ENCODE data around the gene GALNT2.

GALNT2 gene

DNA sequence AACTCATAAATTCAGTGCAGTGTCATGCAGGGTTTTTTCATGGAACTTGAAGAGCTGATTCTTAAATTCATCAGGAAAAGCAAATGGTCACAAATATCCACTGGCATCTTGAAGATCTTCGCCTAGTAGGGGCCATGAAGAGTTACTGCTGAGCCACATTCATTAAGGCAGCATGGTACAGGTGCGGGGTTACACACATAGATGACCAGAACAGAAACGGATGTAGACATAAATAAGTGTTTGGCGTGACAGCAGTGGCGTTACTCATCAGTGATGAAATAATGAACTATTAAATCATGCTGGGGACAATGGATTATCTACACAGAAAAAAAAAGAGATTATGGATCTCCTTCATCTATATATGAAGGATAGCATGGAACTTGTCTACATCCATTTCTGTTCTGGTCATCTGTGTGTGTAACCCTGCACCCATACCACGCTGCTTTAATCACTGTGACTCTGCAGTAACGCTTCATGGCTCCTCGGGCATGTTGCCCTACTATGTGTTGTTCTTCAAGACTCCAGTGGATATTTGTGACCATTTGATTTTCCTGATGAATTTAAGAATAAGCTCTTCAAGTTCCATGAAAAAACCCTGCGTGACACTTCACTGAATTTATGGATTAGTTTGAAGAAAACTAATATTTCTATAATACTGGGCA lies 161.3 kb downstream of the GALNT2 start:
- no peak for DNase-seq (ENCODE audit: low read depth in 1 of 2, low spot score in 1 of 2)

DNA sequence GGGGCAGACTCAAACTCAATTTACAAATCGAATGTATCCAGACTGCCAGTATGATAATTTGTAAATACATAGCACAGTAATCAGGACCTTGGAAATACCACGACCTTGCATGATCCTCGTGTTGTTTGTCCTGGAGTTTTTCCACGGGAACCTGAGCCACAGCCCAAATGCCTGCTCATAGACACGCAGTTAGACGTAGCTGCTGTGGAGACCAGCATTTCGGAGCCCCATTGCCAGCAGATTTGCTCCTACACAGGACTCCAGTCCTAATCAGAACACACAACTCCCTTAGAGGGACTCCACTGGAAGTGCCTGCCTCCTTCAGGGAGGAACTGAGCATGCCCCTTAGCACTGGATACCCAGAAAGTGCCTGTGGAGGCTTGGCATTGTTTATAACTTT lies 163.2 kb downstream of the GALNT2 start:
- DNase-seq (ENCODE audit: low read depth in 1 of 2, low spot score in 1 of 2): no peak

DNA sequence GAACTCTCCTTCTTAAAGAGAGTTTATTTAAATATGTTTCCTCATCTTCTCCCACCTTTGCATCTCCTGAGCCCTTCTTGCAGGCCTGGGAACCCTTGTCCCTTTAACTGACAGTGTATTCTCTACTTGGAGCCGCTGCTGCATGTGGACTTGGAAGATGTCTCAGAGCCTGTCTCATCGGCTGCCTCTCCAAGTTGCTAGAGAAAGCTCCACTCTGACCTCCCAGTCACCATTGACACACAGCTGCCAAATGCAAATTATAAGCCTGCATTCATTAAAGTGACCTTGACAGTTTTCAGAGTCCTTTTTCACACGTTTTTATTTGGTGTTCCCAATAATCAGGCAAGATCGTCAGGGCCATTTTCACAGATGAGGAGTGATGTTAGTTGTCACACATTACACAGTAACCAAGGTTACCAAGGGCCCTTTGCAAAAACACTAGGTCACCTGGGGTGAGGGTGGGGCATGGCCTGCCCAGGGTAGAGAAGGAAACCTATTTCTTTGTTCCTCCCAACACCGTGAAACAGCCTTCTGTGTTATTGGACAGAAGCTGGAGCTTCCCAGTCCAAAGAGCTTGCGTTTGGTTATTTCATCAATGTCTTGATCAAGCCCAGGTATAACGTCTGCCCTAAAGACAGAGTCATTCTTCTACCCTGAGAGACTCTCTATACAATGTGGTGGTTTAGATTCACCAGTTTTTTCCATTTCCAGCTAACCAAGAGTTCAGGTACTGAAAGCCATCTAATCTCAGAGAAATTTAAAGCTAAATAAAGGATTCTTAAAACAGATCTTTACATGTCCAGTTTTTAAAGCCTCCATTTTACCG lies 164.1 kb downstream of the GALNT2 start:
- no peak for DNase-seq (ENCODE audit: low read depth in 1 of 2, low spot score in 1 of 2)

DNA sequence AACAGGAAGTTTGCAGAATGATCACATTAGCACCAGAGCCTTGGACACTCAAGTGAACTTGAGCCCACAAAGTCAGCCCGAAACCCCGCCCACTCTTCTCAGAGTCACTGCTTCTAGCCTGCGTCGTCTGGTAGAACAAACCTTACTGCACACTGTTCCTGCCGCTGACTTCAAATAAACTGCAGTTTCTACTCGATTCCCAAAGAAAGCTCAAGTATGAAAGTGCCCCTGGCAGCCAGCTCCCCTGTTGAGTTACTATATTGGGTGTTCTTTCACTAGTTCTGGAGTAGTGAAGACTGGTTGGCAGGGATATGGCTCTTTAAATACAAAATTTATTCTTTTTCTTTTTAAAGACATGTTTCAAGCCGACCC lies 164.7 kb downstream of the GALNT2 start:
- no peak for DNase-seq (ENCODE audit: low read depth in 1 of 2, low spot score in 1 of 2)

DNA sequence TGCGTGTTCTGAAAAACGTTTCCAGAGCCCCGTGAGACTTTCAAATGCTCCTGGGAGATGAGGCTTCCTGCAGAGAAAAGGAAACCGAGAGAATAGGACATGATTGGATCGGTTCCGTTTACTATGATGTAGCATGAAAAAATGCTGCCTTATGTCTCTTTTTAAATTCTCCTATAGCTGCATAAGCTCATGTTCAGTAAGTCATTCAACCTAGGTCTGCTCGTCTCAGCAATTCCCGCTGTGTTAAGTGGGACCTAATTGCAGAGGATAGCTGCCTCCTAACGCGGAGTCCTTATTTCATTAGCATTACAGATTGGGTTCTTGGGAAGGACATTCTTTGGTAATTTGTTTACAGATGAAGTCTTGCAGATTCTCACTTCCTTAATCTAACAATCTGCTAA lies 165.3 kb downstream of the GALNT2 start:
- no peak for DNase-seq (ENCODE audit: low read depth in 1 of 2, low spot score in 1 of 2)

DNA sequence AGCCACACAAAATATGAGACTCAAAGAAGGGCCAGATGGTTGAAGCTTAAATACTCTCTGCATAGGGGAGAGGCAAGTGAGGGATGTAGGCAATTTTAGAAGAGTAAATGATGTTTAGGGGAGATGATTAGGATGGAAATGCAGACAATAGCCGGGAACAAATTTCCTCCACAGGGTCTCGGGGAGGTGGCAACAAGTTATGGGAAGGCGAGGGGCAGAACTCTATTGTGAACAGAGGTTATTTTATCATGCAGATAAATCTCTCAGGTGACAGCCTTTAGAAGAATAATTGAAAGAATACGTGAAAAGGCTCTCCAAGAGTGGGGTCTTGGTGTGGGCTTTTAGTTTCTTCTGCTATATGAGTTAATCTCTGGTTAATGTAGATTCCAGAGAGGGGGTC lies 166.7 kb downstream of the GALNT2 start:
- no peak for DNase-seq (ENCODE audit: low read depth in 1 of 2, low spot score in 1 of 2)

DNA sequence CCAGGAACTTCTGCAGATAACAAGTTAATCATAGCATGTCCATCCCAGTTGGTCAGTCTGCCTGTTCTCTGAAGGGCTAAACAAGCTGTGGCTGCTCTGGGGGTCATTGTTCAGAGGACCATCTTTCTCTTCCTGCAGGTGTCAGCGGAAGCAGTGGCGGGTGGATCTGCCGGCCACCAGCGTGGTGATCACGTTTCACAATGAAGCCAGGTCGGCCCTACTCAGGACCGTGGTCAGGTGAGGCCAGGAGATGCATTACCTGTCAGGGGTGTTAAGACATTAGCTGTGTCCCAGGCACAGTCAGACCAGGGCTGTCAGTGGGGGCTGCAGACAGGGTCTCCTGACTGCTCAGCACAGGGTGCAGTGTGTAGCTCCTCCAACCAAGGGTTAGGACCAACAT lies 168.8 kb downstream of the GALNT2 start:
- no peak for DNase-seq (ENCODE audit: low read depth in 1 of 2, low spot score in 1 of 2)

DNA sequence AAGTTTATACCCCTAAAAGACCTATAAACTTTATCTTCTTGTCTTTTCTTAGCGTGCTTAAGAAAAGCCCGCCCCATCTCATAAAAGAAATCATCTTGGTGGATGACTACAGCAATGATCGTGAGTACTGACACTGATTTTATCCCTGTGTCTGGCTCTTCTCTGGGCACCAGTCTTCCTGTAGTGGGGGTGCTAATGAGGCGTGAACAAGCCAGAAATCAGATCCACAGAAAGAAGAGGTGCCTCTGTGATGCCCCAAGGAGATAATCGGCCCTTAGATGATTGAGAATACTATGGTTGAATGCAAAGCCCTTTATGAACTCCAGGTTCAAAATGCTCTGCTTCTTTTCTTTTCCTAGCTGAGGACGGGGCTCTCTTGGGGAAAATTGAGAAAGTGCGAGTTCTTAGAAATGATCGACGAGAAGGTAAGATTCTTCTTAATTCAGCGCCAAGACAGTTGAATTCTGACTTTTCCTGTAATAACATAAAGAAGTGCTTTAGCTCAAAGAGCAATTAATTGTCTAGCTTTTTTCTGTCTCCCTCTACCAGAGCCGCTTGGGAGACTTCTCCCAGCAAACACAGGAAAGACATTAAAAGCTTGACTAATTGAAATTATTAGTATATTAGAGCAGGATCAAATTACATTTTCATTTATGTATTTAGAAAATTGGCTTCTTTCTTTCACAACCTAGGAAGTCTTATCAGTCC lies 169.4 kb downstream of the GALNT2 start:
- no peak for DNase-seq (ENCODE audit: low read depth in 1 of 2, low spot score in 1 of 2)

DNA sequence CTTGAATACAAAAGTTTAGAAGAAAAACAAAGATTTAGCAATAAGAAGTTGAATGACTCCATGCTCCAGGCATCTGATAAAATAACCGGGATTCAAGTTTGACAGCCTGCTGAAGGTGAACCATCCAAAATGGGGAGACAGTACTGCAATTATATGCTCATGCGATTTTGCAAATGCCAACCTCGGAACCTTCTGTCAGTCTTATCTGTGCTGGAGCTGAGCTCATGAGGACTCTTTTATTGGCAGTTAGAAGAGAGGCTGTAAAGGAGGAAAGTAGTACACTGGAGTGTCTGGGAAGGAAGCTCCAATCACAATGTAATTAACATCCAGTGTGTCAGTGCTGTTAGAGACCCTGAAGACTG lies 170.0 kb downstream of the GALNT2 start:
- no peak for DNase-seq (ENCODE audit: low read depth in 1 of 2, low spot score in 1 of 2)

DNA sequence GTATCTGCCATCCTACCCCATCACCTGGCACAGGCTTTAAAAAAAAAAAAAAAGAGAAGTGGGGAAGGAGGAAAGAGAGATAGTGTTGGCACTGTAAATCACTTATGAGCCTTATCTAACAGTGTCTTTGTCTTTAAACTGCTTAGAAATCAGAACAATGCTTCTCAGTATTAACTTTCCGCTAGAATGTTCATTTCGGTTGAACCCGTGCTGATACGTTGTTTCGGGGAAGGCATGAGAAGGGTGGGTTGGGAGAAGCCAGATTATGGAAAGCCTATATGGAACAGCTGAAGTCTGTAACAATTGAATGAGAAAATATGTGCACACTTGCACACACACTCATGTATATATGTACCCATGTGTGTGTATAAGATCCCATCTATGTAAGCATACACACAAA lies 170.8 kb downstream of the GALNT2 start:
- no peak for DNase-seq (ENCODE audit: low read depth in 1 of 2, low spot score in 1 of 2)

DNA sequence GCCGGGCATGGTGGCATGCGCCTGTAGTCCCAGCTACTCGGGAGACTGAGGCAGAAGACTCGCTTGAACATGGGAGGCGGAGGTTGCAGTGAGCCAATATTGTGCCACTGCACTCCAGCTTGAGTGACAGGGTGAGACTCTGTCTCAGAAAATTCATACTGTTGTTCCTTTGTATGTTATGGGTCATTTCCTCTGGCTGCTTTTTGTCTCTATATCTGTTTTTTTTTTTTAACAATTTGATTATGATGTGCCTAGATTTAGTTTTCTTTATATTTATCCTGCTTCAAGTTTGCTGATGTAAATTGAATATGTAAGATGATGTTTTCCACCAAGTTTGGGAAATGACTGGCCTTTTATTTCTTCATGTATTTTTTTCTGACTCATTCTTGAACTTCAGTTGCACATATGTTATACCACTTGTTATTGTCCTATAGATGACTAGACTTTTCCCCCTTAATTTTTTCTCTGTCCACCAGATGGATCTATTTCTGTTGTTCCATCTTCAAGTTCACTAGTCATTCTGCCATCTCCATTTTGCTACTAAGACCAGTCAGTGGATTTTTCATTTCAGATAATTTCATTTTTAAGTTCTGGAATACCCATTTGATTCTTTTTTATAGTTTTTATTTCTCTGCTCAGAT lies 173.5 kb downstream of the GALNT2 start:
- DNase-seq (ENCODE audit: low read depth in 1 of 2, low spot score in 1 of 2): no peak

DNA sequence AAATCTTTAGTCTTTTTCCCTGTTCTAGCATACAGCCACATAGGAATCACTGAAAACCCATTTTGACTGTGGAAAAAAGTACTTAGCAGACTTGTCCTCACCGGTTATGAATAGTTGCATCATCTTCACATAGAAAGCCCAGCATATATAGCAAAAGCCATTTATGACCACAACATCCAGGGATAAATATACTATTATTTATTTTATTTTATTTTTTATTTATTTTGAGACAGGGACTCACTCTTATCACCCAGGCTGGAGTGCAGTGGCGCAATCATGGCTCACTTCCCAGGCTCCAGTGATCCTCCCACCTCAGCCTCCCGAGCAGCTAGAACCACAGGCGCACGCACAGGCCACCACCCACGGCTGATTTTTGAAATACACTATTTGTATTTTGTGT lies 175.3 kb downstream of the GALNT2 start:
- no peak for DNase-seq (ENCODE audit: low read depth in 1 of 2, low spot score in 1 of 2)

DNA sequence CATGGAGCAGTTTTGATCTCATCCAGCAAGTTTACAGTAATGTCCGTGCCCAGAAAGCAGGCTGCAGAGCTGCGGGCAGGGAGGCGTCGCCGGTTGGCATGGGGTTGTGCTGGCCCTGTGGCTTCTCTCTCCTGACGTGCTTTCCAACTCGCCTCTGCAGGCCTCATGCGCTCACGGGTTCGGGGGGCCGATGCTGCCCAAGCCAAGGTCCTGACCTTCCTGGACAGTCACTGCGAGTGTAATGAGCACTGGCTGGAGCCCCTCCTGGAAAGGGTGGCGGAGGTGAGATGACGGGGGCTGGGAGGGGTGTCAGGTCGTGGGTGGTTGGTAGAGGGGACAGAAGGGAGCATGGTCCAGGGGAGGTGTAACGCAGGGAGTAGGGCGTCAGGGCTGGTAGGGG lies 176.1 kb downstream of the GALNT2 start:
- no peak for DNase-seq (ENCODE audit: low read depth in 1 of 2, low spot score in 1 of 2)

DNA sequence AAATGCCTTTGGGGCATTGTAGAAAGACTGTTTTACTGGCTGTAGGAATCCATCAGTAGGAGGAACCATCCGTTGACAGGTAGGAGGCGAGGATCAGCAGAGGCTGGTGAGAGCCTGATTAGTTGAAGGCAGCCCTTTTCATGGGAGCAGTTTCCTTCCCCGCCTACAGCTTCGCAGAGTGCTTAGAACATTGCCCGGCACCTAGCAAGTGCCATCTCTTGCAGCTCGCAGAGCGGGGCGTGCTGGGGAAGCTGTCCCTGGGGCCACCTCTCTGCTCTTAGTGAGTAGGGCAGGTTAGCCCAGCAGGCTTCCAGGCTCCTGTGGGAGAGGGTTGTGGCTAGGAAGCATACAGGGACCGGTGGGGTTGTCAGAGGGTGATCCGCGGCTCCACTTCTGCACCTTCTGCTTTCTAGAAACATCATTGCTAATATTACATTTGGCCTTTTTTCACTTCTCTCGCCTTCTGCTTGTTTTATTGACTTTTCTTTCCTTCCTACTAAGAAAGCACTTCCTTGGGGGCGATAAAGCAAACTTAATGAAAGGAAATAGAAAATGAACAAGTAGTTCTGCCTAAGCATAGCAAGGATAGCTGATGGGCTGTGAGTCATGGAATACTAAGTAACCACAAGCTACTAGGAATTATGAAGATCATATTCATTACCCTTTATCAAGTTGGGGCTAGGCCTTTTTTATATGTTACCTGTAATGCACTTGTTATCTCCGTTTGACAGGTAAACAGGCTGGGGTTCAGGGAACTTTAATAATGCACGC lies 176.7 kb downstream of the GALNT2 start:
- DNase-seq (ENCODE audit: low read depth in 1 of 2, low spot score in 1 of 2): no peak

DNA sequence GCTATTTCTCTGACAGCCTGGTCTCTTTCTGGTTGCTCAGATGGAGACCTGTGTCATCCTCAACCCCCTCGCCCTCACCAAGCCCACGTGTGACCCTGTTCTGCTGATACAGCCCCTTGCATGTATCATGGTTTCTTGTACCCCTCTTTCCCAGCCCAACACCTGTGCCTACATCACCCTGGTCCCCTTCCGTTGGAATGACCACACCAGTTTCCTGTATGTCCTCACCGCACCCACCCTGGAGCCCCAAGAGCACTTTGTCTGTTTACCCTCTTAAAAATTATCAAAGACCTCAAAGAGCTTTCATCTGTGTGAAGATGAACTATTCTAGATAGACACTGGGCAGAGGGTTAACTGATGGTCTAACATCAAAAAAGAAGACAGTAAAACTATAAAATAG lies 179.5 kb downstream of the GALNT2 start:
- no peak for DNase-seq (ENCODE audit: low read depth in 1 of 2, low spot score in 1 of 2)

DNA sequence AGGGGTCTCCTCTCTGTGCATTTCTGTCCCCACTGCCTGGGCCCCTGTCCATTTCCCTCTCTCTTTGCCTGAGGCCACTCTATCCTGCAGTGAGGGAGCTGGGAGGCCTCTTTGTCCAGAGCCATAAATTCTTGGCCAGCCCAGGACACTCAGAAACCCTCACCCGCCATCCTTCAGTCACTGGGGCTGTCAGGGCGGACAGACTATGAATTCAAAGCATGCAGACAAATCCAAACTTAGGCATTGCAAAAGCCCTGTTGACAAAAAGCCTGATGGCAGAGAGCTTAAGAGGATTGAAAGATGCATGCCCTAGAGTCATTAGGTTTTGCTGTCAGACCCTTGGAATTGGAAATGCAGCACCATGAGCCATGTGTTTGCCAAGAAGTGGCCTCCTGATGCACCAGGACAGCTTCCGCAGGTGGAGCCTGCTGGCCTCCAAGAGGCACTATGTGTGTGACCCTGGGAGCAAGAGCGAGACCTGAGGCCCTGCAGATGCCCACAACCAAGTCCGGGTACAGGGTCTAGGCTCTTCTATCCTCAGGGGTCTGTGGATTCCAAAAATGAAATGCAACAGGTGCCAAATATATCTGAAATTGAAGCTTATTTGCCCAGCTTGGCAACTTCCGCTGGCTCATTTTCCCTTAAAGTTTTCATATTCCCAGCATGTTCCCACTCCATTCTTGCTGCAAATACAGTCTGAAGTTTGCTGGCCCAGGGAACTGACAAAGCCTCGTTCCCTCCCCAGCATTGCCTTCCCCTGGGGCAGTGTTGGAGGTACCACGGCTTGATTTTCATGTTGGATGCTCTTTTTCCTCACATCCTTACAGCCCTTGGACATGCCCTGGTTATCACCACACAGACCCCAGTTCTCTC lies 181.2 kb downstream of the GALNT2 start:
- no peak for DNase-seq (ENCODE audit: low read depth in 1 of 2, low spot score in 1 of 2)

DNA sequence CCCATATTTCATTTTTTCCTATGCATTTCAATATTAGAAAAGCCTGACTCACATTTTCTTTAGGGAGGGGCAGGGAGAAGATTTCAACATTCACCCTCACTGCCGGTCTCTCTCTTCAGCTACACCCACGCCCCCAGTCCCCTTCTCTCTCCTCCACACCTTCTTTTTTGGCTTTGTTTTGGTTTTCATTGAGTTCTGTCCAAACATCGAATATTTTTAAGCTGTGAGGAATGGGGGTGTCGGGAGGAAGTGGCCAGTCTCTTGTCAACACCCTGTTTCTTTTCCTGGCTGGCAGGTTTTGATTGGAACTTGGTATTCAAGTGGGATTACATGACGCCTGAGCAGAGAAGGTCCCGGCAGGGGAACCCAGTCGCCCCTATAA lies 181.8 kb downstream of the GALNT2 start:
- no peak for DNase-seq (ENCODE audit: low read depth in 1 of 2, low spot score in 1 of 2)

DNA sequence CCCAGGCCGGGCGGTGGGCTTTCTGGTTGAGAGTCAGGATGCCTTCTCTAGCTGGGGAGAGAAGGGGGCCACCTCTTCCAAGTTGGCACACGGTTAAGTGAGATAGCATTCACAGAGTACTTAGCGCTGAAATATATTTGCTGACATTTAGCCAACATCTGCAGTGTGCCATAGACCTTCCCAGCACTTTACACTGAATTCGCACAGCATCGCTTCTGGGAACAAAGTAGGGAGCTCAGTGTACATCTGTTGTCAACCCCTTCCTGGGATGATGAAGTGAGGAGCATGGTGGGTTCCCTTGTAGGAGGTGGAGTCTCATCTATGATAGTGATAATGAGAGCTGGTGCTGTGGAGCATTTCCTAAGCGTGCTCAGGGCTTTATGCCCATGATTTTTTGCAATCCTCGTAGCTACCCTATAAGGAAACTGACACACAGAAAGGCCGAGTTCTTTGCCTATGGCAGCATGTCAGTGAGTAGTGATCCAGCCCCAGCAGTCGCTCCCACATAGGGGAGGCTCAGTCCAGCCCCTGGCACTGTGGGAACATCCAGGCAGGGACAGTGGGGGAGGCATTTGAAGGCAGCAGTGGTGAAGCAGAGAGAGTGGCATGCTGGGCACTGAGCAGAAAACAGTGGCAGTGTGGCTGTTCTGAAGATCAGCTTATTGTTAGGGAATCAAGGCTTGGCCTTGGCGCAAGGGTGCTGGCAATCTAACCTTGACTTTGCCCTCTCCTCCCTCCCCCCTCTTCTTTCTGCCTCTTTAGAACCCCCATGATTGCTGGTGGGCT lies 182.8 kb downstream of the GALNT2 start:
- DNase-seq (ENCODE audit: low read depth in 1 of 2, low spot score in 1 of 2): no peak

DNA sequence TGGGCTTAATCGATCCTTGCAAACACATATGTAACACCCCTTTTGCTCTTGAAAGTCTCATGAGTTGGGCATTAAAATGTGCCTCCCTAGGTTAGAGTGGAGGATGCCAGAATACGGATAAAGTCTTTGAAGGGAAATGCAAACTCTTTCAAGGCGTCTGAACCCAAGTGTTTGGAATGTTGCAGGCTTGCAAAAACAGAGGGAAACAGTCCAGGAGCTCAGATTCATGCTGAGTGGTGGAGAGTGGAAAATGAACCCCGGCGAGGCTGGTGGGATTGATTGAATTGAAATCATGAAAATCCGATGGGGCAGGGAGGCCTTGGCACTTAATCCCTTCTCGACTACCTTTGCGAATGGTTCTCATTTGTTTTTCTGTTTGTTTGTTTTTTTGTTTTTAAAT lies 183.6 kb downstream of the GALNT2 start:
- no peak for DNase-seq (ENCODE audit: low read depth in 1 of 2, low spot score in 1 of 2)

Measured in stimulated activated CD4-positive, alpha-beta T cell treated with anti-CD3 and anti-CD28 coated beads, Interleukin-15, amount 100 ng/mL, for 1 hour (primary cell).